ENCODE data around the gene TM4SF18.
"Not testable (repeated sequence)": the region's sequence is repeated elsewhere in the genome, so short reads cannot be mapped to it uniquely, and the experiment has no call there.

Gene TM4SF18, protein sequence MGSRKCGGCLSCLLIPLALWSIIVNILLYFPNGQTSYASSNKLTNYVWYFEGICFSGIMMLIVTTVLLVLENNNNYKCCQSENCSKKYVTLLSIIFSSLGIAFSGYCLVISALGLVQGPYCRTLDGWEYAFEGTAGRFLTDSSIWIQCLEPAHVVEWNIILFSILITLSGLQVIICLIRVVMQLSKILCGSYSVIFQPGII

DNA sequence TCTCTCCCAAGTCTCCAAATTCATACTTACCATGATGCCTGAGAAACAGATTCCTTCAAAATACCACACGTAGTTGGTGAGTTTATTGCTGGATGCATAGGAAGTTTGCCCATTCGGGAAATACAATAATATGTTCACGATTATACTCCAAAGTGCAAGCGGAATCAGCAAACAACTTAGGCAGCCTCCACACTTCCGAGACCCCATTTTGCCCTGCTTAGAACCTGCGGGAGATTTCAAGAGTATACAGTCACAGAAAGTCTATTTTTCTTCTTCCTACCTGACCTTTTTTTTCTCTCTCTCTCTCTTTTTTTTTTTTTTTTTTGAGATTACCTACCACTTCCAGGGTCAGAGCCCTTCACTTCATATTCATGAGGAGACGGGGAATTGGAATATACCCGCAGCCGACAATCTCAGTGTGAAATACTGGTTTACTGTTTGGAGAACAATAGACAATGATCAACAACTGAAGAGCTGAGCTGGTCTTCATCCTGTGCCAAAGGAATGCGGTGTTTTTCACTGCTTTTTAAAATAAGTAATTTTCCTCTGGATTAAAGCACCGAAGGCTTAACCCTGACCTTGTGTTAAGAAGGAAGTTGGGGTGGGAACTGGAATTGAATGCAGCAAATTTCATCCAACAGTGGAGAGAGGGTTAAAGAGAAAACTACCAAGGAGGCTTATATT, at the start of gene TM4SF18:
TSS of gene TM4SF18 (minus strand) at position 461 of the 684 bp plus-strand sequence. CDS start at position 207, 254 bp downstream.
- DNase-seq (ENCODE audit: low read depth, low spot score), result no peak

DNA sequence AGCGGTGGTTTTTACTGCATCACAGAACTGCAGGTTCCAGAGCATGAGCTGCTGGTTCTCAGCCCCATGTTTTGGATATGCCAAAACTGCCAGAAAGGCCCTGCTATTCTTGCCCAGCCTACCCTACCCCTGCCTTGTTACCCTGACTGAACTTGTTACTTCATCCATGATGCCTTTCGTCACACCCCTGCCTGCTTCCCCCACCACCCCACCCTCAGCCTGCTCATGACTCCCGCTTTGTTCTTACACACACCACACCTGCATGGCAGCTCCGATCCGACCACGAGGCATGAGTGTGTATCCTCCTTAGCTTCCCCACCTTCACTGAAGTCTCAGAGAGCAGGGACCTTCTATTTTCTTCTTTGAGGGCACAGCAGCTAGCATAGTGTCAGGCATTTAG, 49.1 kb upstream of the TM4SF18 start:
- DNase-seq (ENCODE audit: low read depth, low spot score), result no peak

DNA sequence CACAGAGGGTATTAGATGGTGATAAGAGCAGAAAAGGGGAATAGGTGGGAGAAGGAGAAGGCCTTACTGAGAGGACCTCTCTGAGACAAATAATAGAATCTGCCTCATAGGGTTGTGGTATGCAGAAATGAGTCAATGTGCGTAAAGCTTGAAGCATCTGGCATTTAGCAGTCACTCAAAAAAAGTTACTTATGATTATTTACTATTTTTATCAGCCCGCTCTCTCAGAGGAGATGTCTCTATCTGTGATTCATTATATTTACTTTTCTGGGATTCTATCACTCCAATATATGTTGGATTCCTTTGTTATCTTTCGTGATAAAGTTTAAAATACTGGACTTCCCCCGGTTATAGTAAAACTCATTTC, 48.6 kb upstream of the TM4SF18 start:
- DNase-seq (ENCODE audit: low read depth, low spot score), result no peak

DNA sequence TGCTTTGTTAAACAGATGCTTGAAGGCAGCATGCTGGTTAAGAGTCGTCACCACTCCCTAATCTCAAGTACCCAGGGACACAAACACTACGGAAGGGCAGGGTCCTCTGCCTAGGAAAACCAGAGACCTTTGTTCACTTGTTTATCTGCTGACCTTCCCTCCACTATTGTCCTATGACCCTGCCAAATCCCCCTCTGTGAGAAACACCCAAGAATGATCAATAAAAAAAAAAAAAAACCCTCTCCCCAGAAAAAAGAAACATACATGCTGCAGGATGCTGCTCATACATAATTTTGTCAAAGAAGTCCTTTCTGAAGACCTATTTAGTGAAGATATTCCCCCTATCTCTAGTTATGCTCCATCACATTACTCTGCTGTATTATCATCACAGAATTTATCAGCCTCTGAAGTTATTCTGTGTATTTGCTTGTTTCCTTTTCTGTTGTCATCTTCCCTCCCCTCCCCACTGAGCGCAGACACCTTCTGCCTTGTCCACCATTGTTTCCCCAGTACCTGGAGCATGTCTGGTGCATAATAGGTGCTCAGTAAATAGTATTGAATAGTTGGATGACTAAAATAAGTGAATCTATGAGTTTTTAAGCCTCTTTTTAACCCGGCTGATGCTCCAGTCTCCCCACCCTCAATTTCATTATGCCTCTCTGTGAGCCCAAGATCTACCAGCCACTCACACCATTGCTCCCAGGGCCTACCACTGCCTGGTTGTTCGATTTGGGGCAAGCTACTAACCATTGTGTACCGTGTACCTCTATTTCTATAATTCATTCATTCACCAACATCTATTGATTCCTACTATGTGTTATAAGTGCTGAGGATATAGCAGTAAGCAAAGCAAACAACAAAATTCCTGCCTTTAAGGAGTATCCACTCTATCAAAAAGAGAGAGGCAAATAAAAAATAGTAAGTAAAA, 48.0 kb upstream of the TM4SF18 start:
- no peak for DNase-seq (ENCODE audit: low read depth, low spot score)

DNA sequence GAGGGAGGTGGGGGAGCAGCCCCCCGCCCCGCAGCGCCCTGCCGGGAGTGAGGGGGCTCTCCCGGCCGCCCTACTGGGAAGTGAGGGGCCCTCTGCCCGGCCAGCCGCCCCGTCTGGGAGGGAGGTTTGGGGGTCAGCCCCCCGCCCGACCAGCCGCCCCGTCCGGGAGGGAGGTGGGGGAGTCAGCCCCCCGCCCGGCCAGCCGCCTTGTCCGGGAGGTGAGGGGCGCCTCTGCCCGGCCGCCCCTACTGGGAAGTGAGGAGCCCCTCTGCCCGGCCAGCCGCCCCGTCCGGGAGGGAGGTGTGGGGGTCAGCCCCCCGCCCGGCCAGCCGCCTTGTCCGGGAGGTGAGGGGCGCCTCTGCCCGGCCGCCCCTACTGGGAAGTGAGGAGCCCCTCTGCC, 46.8 kb upstream of the TM4SF18 start:
- DNase-seq (ENCODE audit: low read depth, low spot score), result not testable (repeated sequence)

DNA sequence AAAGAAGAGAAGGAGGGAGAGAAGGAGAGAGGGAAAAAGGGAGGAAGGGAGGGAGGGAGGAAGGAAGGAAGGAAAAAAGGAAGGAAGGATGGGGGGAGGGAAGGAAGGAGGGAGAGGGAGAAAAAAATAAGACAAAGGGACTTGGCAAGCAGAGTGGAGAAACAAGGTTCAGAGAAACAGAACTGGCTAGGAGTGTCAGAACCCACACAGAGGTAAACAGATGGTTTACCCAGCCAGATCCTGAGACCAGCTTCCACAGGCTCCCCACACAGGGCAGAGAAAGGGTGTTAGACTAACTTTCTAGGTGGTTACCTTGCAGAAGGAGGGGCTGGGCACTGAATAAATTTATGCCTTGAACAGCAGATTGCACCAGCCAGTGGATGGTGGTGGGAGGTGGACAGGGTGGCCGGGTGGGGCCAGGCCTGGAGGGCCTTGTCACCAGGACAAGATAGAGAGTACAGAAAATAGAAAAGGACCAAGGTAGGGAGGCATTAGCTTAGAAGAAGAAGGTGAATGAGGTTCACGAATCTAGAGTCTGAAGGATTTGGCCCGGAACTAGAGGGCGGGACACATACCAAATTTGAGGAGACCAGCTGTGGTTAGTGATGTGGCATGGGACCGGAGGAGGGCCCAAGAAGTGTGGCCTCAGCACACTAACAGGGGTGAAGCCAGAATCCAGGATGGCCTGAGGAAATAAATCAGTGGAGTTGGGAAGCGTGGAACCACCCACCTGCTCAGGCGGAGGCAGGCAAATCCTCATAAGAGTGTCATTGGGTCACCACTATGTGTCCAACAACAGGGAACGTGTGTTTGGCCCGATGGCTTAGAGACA, 45.3 kb upstream of the TM4SF18 start:
- no peak for DNase-seq (ENCODE audit: low read depth, low spot score)

DNA sequence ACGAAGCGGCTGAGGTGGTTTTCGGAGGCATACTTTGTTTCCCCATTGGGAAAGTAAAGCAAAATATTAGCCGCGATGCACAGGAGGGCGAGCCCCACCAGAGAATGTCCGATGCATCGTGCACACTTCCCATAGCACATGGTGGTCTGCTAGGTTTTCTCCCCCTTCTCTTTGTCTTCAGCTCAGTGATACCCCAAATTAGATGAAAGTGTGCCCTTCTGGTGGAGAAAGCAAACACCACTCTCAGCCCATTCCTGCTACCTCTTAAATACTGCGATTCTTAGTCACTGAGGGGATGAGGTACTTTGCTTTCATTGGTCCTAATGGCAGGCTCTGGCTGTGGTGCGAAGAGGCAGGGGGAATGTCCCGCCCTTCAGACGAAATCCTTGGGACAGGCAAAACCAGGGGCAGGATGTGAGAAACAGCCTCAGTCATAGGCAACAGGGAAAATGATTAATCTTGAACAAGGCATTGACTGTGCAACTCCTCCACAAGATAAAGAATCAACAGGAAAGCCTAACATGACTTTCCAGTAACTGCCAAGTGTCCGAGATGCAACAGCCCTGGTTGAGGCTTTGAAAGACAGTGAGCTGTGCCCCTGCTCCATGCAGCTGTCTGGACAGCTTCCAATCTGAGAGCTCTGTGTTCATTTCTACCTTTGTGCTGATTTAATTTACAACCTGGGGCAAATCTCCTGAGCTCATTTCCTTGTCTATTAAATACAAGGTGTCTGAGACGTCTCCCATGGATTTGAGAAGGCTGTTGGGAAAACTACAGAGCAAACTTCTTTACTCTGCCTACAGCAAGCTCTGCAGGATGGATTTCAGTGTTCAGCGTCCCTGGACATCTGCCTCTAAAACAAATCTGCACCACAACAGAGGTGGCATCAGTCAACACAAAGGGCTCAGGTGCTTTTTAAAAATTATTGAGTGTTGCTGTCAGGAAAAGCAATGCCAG, 44.2 kb upstream of the TM4SF18 start, which contains the start of gene TM4SF1:
TSS of gene TM4SF1 (minus strand) at position 242 of the 957 bp plus-strand sequence. CDS start at position 140, 102 bp downstream.
- peak; percentile 39 for DNase-seq (ENCODE audit: low read depth, low spot score)

DNA sequence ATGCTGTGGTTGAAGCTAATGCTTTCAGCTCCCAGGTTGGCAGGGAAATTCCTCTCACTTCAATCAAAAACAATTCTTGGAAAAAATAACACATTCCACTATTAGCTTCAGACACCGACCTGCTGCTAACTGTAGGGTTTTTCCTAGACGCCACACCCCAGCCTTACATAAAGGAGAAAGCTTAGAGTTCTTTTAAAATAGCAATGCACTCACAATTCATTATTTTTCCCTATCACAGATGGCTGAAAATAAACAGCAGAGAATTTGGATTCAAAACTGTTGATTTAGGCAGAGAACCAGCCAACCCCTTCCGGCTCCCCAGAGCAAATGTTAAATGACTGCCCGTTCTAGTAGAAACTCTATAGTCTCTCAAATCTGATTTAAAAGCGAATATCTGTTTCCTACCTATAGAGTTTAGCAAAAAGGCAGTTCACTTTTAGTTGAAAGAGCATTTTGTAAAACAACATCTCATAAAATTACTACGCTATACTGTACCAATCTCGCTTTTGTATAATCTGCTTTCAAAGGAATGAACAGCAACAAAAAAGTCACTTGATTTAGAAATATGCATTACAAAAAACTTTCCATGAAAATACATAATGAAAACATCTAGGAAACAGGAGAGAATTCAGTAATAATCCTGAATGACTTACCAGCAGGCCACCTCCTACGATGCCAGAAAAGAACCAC, 43.4 kb upstream of the TM4SF18 start:
- no peak for DNase-seq (ENCODE audit: low read depth, low spot score)

DNA sequence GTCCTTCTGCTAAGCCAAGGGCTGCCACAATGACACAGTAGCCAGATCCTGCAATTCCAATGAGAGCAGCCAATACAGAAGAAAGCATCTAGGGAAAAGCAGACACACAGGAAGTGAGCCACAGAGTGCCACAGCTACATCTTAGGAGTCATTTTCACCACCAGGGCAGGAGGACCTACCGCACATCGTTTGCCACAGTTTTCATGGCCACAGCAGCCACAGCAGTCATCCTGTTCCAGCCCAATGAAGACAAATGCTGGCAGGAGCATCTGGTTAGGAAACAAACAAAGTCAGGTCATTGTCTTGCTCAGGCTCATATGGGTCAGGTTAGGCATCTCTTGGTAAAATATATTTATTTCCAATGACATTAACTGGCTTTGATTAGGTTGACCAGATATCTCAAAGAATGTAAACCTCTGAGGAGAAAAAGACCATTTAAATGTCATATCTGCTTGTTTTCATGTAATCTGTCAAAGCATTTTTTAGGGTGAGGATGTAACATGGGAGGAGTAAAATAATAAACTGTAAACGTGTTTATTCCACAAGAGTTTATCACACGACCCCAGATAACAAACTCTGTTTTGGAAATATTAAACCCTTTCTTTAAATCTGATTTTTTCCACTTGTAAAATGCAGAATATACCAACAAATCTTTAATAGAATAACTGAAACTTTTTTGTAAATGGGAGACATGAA, 42.2 kb upstream of the TM4SF18 start:
- no peak for DNase-seq (ENCODE audit: low read depth, low spot score)

DNA sequence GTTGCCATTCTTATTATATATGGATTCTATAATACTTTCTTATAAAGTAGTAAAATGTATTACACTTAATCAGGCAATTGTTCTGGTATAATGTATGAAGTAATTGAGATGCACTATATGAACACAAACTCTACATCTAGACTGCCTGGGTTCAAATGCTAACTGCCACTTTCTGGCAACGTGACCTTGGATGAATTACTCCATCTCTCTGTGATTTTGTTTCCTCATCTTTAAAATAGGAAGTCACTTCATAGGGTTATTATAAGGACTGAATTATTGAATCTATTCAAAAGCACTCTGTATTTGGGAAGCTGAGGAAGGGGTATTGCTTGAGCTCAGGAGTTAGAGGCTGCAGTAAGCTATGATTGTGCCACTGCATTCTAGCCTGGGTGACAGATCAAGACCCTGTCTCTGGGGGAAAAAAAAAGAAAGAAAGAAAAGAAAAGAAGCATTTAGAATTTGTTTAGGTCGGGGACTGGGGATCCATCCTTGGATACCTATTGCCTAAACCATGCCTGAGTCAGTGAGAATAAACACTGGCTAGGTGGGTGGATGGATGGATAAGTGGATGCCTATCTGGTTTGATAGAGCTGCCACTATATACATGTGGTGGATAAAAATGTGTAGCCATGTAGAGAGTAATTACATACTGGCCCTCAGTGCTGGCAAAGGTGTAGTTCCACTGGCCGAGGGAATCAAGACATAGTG, 41.5 kb upstream of the TM4SF18 start:
- no peak for DNase-seq (ENCODE audit: low read depth, low spot score)

DNA sequence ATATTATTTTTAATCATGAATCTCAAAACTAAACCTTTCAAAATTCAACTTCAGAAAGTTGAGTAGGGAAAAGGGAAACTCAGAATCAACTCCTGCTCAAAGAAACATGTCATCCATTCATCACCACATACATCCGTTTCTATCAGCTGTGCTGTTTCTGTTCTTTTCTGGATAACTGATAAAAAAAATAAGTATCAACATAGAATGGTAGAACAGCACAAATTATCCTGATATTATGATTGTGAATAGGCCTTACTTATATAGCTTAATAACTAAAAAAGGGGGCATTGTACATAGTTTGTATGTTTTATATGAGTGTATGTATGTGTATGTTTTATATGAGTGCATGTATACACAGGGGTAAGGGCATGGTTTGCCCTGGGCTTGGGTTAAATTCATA, 41.0 kb upstream of the TM4SF18 start:
- DNase-seq (ENCODE audit: low read depth, low spot score), result no peak

DNA sequence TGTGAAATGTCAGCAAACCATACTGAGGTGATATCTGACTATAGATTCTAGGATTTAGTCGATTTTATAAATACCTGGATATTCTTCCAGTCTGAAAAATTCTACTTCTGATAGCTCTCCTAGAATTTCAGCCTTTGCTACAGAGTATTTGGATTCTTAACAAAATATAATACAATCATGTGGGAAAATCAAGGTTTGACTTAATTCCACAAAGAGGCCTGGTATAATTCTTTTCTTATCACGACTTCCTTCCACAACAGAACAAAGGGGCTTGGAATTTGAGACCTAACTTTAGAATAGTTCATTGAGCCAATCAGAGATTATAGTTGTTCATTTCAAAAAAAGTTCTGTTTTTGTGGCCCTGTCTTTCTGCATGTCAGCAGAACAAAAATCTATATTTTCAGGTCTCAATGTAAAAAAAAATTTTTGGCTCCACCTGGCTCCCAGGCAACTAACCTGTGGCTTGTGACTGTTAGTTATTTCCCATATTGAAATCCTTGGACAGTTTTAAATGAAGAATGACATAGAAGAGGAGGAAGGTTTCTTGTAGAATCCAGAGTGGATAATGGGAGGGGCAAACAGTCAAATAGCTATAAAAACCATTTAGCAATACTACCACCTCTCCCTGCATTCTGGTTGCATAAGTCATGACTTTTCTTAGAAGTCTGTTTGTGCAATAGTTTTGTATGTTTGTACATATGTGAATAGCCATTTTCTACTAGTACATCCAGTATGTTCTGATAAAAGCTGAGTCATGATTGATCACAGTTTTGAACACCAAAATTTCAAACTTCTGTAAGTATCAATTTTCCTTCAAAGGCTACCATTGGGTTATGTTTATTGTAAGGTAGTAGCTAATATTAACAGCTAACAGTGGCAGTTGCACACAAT, 40.0 kb upstream of the TM4SF18 start:
- DNase-seq (ENCODE audit: low read depth, low spot score), result no peak

DNA sequence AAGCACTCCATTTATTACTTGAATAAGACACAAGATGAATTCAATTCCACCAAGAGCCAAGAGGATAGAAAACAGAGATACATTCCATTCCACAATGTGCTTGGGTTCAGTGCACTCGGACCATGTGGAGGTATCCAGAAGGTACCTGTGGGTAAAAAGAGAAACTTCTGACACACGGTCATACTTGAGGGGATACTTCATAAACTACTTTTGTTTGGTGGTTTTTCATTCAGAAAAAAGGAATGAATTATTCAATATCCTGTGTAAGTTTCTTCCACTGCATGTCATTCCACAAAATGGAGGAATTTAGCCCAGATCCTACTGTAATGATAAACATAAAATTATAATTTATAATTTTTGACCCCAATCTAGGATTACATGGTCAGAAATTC, 38.3 kb upstream of the TM4SF18 start:
- no peak for DNase-seq (ENCODE audit: low read depth, low spot score)

DNA sequence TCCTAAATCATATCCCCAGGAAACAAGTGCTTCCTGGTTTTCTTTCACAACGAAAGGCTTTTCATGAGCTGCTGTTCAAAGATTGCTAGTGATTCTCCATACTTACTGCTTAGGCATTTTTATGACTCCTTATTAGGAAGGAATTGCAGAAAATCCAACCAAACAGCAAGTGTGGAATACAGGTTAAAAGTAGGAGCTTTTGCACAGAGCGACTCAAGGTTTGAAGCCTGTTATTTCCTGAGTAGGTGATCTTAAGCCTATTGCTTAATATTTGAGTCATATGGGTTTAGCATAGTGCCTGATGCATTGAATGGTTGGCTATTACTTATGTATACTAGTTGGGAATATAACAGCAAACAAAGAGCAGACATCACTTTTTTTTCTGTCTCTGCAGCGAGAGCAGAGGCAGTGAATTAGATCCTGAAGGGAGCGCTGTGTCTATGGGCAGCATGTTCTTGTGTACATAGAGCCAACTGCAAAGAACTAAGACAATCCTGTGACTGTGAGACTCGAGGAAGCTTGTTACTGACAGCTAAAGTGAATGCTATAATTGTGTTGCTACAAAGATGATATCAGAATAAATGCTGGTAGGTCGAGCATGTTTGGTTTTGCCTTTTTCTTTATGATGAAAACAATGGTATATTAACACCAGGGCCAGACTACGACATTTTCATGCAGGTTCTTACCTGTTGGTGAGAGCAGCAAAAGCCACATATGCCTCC, 37.7 kb upstream of the TM4SF18 start:
- no peak for DNase-seq (ENCODE audit: low read depth, low spot score)

DNA sequence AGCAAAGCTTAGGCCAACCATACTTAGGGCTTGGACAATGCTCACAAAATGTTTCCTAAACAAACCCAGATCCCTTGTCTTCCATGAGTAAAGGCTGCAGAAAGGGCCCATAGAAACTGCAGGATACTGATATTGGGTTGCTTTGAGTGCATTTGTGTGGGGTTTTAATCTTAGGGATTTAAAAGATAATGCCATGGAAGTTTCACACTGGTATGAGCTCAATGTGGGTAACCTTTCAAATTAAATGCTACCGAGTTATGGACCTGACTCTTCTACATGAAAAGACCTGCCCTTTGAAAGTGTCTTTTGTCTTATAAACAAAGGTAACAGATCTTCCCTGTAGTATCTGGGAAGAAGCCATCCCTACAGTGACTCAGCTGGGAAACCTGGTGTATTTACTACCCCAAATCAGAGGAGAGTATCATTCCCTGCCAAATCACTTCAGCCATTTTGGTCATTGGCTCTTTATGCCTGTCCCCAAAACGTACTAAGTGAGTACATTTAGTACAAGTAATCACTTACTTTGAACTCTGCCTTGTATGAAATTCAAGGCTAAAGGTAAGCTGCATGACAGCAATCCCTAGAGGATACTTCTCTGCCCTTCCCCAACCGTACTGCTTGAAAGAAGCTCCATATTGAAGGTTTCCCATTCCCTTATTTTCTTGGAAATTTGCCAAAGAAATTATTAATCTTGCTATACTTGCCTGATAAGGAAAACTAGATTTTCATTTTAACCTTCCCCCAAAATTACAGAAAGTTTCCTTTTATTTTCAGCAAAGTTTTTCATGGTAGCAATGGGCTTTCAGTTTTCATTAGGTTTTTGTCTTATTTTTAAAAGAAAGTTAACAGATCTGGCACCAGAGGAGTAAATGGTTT, 36.8 kb upstream of the TM4SF18 start:
- DNase-seq (ENCODE audit: low read depth, low spot score), result no peak
